HG03442 (cell line): ENCODE measurements around the gene RAP2C.

Source experiments
- ATAC-seq: cut with Tn5 transposase; IDR thresholded peaks from one replicate; pipeline ENCODE4 v1.9.1; 2021; ENCODE audit warnings: mild to moderate bottlenecking, moderate library complexity; ENCODE audit not compliant: unreplicated experiment

The RAP2C gene

GRCh38 chrX:132219343-132219768, at the start of gene RAP2C:
Gene RAP2C, minus strand, starts transcription at chrX:132219447. Its CDS starts 2,179 bp downstream, at chrX:132217268.
- ATAC-seq: peak; percentile 59

DNA sequence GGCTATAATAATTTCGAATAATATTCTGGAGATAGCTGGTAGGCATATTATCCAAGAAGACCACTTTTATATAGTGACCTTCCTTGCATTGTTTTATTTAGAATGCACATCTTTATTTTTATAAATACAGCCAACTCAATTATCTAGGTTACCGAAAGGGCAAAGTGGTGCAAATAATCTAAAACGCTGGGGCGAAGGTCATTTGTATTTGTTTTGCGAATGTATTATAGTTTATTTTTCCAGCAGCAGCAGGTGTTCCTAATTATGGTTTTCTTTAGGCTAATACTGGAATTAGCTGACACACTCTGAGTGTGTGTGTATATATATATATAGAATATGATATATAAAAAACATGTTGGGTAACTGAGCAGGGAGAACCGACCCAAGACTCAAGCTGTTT, 48.1 kb upstream of the RAP2C start:
- ATAC-seq: no peak

DNA sequence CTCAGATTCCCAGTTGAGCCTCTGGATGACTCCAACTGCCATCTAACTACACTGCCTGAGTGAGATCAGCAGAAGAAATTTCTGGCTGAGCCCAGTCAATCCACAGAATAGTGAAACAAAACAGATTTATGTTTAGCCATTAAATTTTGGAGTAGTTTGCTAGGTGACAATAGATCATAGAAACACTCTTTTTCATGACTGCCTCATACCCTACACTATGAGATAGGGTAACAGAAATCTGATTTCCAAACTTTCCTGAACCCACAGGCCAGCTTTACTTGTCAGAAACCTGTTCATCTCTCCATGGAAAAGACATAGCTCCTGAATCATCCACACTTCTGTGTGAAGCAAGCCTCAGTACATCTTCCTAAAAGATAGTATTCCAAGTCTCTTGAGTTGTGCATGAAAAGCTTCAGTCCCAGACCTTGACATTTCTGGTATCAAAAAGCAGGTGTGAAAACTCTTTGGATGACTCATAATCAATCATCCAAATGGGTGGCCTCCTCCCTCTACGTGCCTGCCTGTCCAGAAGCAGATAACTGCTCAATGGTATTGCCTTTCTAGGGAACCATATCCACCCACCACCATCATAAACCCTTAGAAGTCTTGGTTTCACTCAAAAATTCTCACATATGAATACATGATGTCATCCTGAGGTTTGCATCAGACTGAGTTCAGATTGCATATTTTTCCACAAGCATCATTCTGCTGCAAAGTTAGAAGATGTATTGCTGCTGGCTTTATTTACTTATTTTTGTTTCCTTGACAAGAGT, 47.5 kb upstream of the RAP2C start:
- no peak for ATAC-seq

- no peak for ATAC-seq
Observed at GRCh38 chrX:132263127-132263526, 43.9 kb upstream of the RAP2C start.

DNA sequence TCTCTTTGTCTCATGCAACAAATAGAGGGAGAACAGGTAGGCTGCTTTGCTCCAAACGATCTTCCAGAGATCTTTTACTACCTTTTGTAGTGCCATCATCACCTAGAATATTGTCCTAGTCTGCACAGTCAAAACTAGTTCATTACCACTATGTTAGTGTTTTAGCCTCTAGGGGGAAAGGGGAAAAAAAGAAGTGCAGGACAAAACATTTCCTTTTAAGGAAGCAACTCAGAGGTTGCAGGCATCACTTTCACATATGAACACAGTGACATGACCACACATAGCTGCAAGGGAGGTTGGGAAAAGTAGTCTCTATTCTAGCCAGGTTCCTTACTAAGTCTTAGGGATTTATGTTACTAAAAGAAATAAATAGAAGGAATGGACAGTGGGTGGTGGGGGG, 39.3 kb upstream of the RAP2C start:
- ATAC-seq: no peak

- no peak for ATAC-seq
Observed at GRCh38 chrX:132257116-132257515, 37.9 kb upstream of the RAP2C start.

GRCh38 chrX:132236121-132236520, 16.9 kb upstream of the RAP2C start:
- ATAC-seq: no peak

- ATAC-seq: no peak
Observed at GRCh38 chrX:132235488-132235887, 16.2 kb upstream of the RAP2C start.

DNA sequence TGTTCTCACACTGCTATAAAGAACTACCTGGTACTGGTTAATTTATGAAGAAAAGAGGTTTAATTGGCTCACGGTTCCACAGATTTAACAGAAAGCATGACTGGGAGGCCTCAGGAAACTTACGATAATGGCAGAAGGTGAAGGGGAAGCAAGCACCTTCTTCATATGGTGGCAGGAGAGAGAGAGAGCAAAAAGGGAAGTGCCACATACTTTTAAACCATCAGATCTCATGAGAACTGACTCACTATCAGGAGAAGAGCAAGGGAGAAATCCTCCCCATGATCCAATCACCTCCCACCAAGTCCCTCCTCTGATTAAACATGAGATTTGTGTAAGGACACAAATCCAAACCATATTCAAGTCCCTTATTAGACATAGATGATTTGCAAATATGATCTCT, 12.3 kb upstream of the RAP2C start:
- no peak for ATAC-seq

DNA sequence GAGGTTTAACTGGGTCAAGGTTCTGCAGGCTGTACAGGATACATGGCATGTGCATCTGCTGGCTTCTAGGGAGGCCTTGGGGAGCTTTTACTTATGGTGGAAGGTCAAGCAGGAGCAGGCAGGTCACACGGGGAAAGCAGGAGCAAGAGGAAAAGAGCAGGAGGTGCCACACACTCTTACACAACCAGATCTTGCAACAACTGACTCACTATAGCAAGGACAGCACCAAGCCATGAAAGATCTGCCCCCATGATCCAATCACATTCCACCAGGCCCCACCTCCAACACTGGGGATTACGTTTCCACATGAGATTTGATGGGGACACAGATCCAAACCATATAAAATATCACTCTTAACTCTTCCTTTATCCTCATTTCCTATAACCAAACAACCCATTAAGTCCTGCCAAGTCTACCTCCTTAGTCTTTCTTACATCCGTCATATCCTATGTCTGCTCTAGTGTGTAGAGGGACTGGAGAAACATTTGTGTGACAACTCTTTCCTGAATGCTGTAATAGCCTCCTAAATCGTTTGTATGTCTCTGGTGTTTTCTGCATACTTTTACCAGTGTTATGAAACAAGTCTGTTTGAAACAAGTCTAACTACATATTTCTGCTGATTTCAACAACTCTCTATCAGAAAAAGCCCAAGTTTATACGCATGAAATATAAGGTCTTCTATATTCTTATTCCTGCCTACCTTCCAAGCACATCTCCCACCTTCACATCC, 8.3 kb upstream of the RAP2C start:
- no peak for ATAC-seq

DNA sequence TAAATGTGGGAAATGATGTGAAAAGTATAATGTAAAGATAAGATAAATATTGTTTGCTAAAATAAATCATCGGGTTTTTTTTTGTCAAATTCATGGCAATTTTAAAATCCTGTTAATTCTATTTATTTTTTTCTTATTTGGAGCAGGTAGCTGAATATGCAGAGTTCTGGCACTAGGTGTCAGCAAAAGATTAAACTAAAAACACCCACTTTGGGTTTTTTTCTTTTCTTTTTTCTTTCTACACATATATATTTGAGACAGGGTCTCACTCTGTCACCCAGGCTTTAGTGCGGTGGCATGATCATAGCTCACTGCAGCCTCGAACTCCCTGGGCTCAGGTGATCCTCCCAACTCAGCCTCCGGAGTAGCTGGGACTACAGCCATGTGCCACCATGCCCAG, 6.9 kb upstream of the RAP2C start:
- ATAC-seq: no peak

DNA sequence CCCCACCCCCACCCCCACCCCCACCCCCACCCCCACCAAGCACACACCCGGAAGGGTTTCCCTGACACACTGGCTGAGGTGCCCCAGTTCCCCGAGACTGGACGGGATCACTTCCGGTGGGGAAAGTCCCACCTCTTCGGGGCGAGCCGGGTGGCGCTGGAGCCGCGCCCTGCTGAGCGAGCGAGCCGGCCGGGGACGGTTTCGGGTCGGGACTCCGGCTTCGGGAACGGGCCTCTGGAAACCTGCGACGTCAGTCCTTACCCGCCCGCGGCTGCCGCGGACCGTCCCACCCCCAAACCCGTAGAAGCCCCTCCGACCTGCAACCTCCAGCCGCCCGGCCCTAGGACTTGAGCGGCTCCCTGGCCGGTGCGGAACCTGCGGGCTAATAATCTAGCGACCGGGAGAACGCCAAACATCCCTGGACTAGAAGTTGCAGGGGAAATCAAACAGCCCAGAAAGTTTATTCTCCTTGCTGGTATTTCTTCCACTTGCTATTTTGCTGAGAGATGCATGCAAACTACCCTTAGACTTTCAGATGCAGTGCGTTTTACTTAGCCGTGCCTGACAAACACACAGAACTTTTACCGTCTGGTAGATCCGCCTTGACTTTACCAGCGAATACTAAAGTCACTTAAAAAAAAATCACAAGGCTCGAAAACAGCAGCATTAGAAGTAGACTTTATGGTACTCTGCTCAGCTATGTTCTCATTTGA, 991 bp downstream of the RAP2C start:
- peak; percentile 49 for ATAC-seq

- peak; percentile 55 for ATAC-seq
Observed at GRCh38 chrX:132217203-132218073, 1.8 kb downstream of the RAP2C start.

DNA sequence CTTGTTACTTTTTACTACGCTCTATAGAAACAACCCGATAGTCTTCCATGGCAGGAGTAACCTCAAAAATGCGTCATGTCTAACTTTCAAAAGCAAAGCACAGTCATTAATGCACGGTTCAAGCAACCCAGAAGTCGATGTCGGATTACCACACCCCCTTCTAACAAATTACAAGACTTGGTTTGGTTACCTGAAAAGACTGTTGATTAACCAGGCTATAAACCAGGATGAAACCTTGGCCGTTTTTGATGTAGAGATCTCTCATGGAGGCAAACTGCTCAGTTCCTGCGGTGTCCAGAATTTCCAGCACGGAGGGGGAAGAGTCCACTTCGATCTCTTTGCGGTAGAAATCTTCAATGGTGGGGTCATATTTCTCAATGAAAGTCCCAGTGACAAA, 2.4 kb downstream of the RAP2C start:
- no peak for ATAC-seq

DNA sequence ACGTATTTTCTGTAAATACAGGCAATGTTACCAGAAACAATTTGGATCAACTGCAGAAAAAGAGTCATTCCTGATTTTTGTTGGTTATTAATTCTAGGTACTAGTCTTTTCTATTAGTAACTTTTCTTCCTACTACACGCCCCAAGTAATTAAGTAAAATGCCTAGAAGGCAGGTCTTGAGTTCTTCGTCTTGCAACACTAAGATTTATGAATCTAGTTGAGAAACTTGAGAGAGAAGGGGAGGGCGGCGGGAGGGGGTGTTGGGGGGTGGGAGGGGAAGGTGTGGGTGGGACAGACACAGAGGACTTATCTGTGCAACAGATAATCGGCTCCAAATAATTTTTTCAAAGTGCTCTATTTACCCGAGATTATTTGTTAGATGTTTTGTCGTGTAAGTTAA, 3.0 kb downstream of the RAP2C start:
- ATAC-seq: no peak

GRCh38 chrX:132214518-132214917, 4.7 kb downstream of the RAP2C start:
- no peak for ATAC-seq

DNA sequence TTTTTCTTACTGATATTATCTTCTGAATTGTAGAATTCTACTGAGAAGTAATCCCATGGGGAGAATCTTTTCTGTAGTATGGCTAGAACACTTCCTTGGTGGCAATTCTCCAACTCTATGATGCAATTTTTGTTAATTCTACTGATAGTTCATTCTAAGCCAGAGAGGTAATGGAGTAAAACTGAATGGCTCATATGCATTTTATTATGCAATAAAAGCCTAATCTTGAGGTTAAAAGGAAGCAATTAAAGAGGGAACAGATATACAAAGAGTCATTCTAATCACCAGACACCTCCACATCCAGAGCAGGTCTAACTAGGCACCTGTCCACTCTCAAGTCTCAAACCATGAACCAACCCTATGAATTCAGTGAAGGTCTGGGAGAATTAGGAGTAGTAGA, 9.7 kb downstream of the RAP2C start:
- ATAC-seq: no peak

- ATAC-seq: no peak
Observed at GRCh38 chrX:132208422-132208821, 10.8 kb downstream of the RAP2C start.

DNA sequence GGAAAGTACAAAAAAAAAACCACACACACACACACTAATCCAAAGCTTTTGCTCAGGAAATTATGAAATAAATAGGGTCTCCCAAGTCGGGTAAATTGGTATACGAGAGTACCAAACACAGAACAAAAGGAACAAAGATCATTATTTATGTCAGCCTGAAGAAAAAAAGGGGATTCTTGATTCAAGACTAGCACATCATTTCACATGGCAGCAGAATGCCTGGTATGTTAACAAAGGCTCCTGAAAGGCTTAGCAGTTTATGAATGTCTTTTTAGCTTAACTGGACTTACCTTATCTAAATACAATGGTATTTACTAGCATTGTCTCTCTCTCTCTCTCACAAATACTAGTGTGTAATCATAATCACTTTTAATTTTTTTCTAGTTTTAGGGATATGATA, 11.3 kb downstream of the RAP2C start:
- ATAC-seq: no peak

- no peak for ATAC-seq
Observed at GRCh38 chrX:132206259-132206658, 13.0 kb downstream of the RAP2C start.

DNA sequence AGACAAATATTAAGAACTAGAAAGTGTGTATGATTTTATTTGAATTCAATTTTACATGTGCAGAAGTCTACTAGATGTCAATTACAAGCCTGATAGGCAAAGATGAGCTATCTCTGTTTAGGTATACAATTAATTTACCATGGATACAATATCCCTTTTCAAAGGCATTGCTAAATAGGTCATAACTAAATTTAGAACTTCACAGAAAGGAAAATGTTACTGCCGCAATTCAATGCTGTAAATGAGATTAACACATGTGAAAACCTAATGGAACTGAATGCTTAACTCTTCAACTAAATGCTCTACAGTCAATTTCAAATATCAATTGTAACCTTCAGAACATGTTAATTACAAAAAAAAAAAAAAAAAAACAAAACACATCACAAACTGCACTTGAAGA, 14.6 kb downstream of the RAP2C start:
- no peak for ATAC-seq
